ENCODE measurements around the gene KATNIP. TPM values are rescaled to one million over a fixed set of nuclear protein-coding genes. Genes with fewer than 3 reads are reported as not detected.

Gene KATNIP
- total RNA-seq, 4 donors from 2014 or later: 11.2 to 20.0 (median 17.5) TPM

- H3K36me3 ChIP-seq: peaks cover 29 to 85% (median 50%) of the 10 kb centered on the region in 4 donors
Measured at GRCh38 chr16:27515874-27516353, 34.0 kb upstream of the KATNIP start.

GRCh38 chr16:27516365-27516764 lies 33.6 kb upstream of the KATNIP start:
- intact Hi-C loops (cut with DNase I): no loop called here
- Histone ChIP-seq H3K9me3 (no peaks in the 10 kb centered on the region), H3K36me3 (peaks cover 25 to 80% (median 45%) of the 10 kb centered on the region in 4 donors), H3K27me3 (no peaks in the 10 kb centered on the region), H3K4me3 (no peak overlapping the region), H3K4me1 (peaks cover 9 to 33% (median 20%) of the 10 kb centered on the region in 4 donors), H3K27ac (replicated peaks in 1 of 4) (no peak overlapping the region)
- no peak for DNase-seq (ENCODE audit: extremely low spot score)
- TF ChIP-seq POLR2AphosphoS5 (IDR thresholded peaks at IDR 0.05) (no peak), CTCF (IDR thresholded peaks at IDR 0.05) (no peak)
- WGBS: 89% methylated on average over 11 of the region's 11 CpGs

More at GRCh38 chr16:27515874-27516353, 34.0 kb upstream of the KATNIP start:
- WGBS: 88% methylated on average over 8 of the region's 9 CpGs
- Histone ChIP-seq H3K4me3 (no peak overlapping the region), H3K9me3 (no peaks in the 10 kb centered on the region), H3K27ac (replicated peaks in 1 of 4) (peak overlapping the region in 1 of 4 donors; percentile 35), H3K27me3 (no peaks in the 10 kb centered on the region), H3K4me1 (peaks cover 5 to 30% (median 15%) of the 10 kb centered on the region in 4 donors)
- no peak for TF ChIP-seq POLR2A (IDR thresholded peaks at IDR 0.05; ENCODE audit: low read depth)
- TF ChIP-seq EP300 (IDR thresholded peaks at IDR 0.05): no peak
- peak; percentile 10 to 52 (median 28) for TF ChIP-seq CTCF (IDR thresholded peaks at IDR 0.05)
- TF ChIP-seq POLR2AphosphoS5 (IDR thresholded peaks at IDR 0.05): no peak
- DNase-seq (ENCODE audit: extremely low spot score): no peak
- intact Hi-C loops (cut with DNase I): no loop called here

- H3K4me1 ChIP-seq: peaks cover 12 to 38% (median 23%) of the 10 kb centered on the region in 4 donors
- WGBS: 92% methylated on average over 7 of the region's 7 CpGs
- H3K36me3 ChIP-seq: peaks cover 24 to 72% (median 39%) of the 10 kb centered on the region in 4 donors
- DNase-seq (ENCODE audit: extremely low spot score): no peak
- intact Hi-C loops (cut with DNase I): no loop called here
- no peak overlapping the region for H3K27ac ChIP-seq (replicated peaks in 1 of 4)
- TF ChIP-seq POLR2AphosphoS5 (IDR thresholded peaks at IDR 0.05) (no peak), CTCF (IDR thresholded peaks at IDR 0.05) (no peak), EP300 (IDR thresholded peaks at IDR 0.05) (no peak), POLR2A (IDR thresholded peaks at IDR 0.05; ENCODE audit: low read depth) (no peak)
- no peaks in the 10 kb centered on the region for H3K9me3 ChIP-seq
- H3K4me3 ChIP-seq: no peak overlapping the region
- no peaks in the 10 kb centered on the region for H3K27me3 ChIP-seq
Measured at GRCh38 chr16:27517664-27518063, 32.3 kb upstream of the KATNIP start.

GRCh38 chr16:27518226-27518625 lies 31.7 kb upstream of the KATNIP start:
- WGBS: 97% methylated on average over 4 of the region's 4 CpGs
- no peaks in the 10 kb centered on the region for H3K27me3 ChIP-seq
- TF ChIP-seq EP300 (IDR thresholded peaks at IDR 0.05) (no peak), CTCF (IDR thresholded peaks at IDR 0.05) (no peak), POLR2A (IDR thresholded peaks at IDR 0.05; ENCODE audit: low read depth) (no peak), POLR2AphosphoS5 (IDR thresholded peaks at IDR 0.05) (no peak)
- DNase-seq (ENCODE audit: extremely low spot score): no peak
- H3K27ac ChIP-seq (replicated peaks in 1 of 4): no peak overlapping the region
- intact Hi-C loops (cut with DNase I): no loop called here
- peaks cover 12 to 38% (median 23%) of the 10 kb centered on the region in 4 donors for H3K4me1 ChIP-seq
- no peak overlapping the region for H3K4me3 ChIP-seq
- H3K9me3 ChIP-seq: no peaks in the 10 kb centered on the region
- H3K36me3 ChIP-seq: peaks cover 25 to 71% (median 34%) of the 10 kb centered on the region in 4 donors

Data from esophagus muscularis mucosa (tissue), 4 donors.